ENCODE results near the gene ZSCAN10. TPM values are rescaled to one million over a fixed set of nuclear protein-coding genes. Genes with fewer than 3 reads are reported as not detected.

The ZSCAN10 gene
- total and polyA plus RNA-seq, 2 of the 13 experiments (the other 11 are each of a cell fraction or from before 2014, with no cell fraction given) = not detected

DNA sequence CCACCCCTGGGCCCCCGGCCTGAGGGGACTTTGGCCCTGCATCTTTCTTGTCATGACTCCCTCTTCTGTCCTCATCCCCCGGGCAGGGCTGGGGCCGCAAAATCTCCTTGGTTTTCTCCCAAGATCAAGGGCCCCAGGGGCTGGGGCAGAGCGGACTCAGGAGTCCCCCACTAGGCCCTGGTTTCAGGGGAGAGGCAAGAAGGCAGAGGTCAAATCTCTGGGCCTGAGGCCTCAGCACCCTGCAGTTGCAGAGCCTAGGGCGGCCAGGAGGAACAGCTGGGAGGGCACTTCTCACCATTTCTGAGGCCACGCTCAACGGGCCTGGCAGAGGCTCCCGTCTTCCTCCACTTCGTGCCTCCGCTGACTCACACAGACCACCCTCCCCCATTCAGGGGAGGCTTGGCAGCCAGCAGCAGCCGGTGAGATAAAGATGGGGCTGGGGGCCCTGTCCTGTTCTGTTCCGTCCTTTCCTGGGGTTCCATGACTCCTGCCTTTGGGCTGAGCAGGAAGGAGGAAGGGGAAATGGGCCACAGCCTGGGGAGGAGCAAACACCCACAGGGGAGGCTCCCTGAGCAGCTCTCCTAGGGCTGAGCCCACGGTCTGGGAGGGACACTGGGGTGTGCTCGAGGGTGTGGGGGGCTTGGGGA is 12.4 kb downstream of the ZSCAN10 start (continued):
- TF ChIP-seq, protein P1, sequence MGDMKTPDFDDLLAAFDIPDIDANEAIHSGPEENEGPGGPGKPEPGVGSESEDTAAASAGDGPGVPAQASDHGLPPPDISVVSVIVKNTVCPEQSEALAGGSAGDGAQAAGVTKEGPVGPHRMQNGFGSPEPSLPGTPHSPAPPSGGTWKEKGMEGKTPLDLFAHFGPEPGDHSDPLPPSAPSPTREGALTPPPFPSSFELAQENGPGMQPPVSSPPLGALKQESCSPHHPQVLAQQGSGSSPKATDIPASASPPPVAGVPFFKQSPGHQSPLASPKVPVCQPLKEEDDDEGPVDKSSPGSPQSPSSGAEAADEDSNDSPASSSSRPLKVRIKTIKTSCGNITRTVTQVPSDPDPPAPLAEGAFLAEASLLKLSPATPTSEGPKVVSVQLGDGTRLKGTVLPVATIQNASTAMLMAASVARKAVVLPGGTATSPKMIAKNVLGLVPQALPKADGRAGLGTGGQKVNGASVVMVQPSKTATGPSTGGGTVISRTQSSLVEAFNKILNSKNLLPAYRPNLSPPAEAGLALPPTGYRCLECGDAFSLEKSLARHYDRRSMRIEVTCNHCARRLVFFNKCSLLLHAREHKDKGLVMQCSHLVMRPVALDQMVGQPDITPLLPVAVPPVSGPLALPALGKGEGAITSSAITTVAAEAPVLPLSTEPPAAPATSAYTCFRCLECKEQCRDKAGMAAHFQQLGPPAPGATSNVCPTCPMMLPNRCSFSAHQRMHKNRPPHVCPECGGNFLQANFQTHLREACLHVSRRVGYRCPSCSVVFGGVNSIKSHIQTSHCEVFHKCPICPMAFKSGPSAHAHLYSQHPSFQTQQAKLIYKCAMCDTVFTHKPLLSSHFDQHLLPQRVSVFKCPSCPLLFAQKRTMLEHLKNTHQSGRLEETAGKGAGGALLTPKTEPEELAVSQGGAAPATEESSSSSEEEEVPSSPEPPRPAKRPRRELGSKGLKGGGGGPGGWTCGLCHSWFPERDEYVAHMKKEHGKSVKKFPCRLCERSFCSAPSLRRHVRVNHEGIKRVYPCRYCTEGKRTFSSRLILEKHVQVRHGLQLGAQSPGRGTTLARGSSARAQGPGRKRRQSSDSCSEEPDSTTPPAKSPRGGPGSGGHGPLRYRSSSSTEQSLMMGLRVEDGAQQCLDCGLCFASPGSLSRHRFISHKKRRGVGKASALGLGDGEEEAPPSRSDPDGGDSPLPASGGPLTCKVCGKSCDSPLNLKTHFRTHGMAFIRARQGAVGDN (CRISPR knock-in tag; IDR thresholded peaks at IDR 0.05) = peak; percentile 76
- TF ChIP-seq DPF2 (CRISPR knock-in tag; IDR thresholded peaks at IDR 0.05; ENCODE audit: borderline replicate concordance, low read depth) = peak; percentile 21; the same call in 1 of the 2 replicates
- TF ChIP-seq ZNF441 (CRISPR knock-in tag; IDR thresholded peaks at IDR 0.05; ENCODE audit: borderline replicate concordance) = 0 out of 2 replicates have a peak, but pooled peaks have one; percentile 59
- TF ChIP-seq PCBP1 (IDR thresholded peaks at IDR 0.05; ENCODE audit: borderline replicate concordance, low read depth, low read length) = no peak
- no peak for TF ChIP-seq ZEB1 (IDR thresholded peaks at IDR 0.05; ENCODE audit: insufficient replicate concordance, low read depth)
- TF ChIP-seq ZNF296 (CRISPR knock-in tag; conservative IDR thresholded peaks at IDR 0.05) = no peak
- TF ChIP-seq ZKSCAN5 (CRISPR knock-in tag; IDR thresholded peaks at IDR 0.05) = no peak
- TF ChIP-seq, protein P2, sequence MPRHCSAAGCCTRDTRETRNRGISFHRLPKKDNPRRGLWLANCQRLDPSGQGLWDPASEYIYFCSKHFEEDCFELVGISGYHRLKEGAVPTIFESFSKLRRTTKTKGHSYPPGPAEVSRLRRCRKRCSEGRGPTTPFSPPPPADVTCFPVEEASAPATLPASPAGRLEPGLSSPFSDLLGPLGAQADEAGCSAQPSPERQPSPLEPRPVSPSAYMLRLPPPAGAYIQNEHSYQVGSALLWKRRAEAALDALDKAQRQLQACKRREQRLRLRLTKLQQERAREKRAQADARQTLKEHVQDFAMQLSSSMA (CRISPR knock-in tag; IDR thresholded peaks at IDR 0.05) = no peak
- no peak for TF ChIP-seq ZNF121 (CRISPR knock-in tag; IDR thresholded peaks at IDR 0.05)
- TF ChIP-seq ISX (CRISPR knock-in tag; conservative IDR thresholded peaks at IDR 0.05) = no peak
- no peak for TF ChIP-seq KMT2A (CRISPR knock-in tag; IDR thresholded peaks at IDR 0.05)
- peak; percentile 40; the same call in 1 of the 2 replicates for TF ChIP-seq ZNF232 (CRISPR knock-in tag; IDR thresholded peaks at IDR 0.05; ENCODE audit: borderline replicate concordance)
- 0 out of 2 replicates have a peak, but pooled peaks have one; percentile 12 for TF ChIP-seq KLF6 (CRISPR knock-in tag; IDR thresholded peaks at IDR 0.05)
- TF ChIP-seq ZKSCAN1 (IDR thresholded peaks at IDR 0.05; ENCODE audit: low read length) = no peak
- peak; percentile 29; the same call in 1 of the 2 replicates for TF ChIP-seq MEIS2 (CRISPR knock-in tag; IDR thresholded peaks at IDR 0.05)
- peak; percentile 12; the same call in 1 of the 2 replicates for TF ChIP-seq ZNF335 (CRISPR knock-in tag; IDR thresholded peaks at IDR 0.05)
- TF ChIP-seq TAF1 (CRISPR knock-in tag; IDR thresholded peaks at IDR 0.05) = peak; percentile 40; the same call in 1 of the 2 replicates
- TF ChIP-seq, protein P3, sequence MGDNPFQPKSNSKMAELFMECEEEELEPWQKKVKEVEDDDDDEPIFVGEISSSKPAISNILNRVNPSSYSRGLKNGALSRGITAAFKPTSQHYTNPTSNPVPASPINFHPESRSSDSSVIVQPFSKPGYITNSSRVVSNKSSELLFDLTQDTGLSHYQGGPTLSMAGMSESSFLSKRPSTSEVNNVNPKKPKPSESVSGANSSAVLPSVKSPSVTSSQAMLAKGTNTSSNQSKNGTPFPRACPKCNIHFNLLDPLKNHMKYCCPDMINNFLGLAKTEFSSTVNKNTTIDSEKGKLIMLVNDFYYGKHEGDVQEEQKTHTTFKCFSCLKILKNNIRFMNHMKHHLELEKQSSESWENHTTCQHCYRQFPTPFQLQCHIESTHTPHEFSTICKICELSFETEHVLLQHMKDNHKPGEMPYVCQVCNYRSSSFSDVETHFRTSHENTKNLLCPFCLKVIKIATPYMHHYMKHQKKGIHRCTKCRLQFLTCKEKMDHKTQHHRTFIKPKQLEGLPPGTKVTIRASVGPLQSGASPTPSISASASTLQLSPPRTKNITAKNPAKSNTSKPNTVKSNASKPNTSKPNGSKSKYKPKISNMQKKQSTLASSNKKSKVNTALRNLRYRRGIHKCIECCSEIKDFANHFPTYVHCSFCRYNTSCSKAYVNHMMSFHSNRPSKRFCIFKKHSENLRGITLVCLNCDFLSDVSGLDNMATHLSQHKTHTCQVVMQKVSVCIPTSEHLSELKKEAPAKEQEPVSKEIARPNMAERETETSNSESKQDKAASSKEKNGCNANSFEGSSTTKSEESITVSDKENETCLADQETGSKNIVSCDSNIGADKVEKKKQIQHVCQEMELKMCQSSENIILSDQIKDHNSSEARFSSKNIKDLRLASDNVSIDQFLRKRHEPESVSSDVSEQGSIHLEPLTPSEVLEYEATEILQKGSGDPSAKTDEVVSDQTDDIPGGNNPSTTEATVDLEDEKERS (CRISPR knock-in tag; IDR thresholded peaks at IDR 0.05) = no peak
- no peak for TF ChIP-seq ZNF556 (CRISPR knock-in tag; IDR thresholded peaks at IDR 0.05; ENCODE audit: borderline replicate concordance)
- TF ChIP-seq SMARCC2 (IDR thresholded peaks at IDR 0.05) = no peak
- no peak for TF ChIP-seq SALL2 (CRISPR knock-in tag; IDR thresholded peaks at IDR 0.05)
- TF ChIP-seq, protein P4, sequence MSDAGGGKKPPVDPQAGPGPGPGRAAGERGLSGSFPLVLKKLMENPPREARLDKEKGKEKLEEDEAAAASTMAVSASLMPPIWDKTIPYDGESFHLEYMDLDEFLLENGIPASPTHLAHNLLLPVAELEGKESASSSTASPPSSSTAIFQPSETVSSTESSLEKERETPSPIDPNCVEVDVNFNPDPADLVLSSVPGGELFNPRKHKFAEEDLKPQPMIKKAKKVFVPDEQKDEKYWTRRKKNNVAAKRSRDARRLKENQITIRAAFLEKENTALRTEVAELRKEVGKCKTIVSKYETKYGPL (CRISPR knock-in tag; IDR thresholded peaks at IDR 0.05) = no peak
